Stomach (tissue), 4 donors: ENCODE results near the gene PRKG1.

ENCODE experiments used
- POLR2AphosphoS5 ChIP-seq, 3 donors: sonication (generic); formaldehyde crosslinking; IDR thresholded peaks; one replicate each; pipeline ENCODE4 v1.6.1; 2016; ENCODE audit warnings: antibody characterized with exemption in 3 of 3
- TF ChIP-seq, protein P1 (sequence below), 7 experiments: fragments of 450-650 bp in 4 of 7; fragments of 200-600 bp in 3 of 7; sonication (generic) in 3 of 7; IDR thresholded peaks; one replicate each; pipeline ENCODE4 v1.5.1; 2016 to 2019; ENCODE audit warnings: antibody characterized with exemption in 7 of 7, control low read depth in 2 of 7, mild to moderate bottlenecking in 1 of 7

DNA sequence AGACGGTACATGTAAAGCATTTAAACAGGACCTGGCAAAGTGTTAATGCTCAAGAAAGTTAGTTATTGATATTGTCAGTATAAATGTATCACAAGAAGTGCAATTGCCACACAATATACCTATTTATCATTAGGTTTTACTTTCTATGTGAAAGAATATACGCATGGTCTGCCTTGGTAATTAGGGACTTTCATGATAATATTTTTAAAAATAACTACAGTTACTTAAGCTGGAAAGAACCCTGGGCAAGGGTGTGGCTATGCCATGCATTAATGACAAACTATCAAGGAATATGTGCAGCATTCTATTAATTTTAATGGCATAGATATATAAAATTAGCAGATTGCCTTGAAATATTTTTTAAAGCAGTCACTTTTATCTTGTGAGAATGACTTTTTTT lies 433.9 kb downstream of the PRKG1 start:
- TF ChIP-seq, protein P1, sequence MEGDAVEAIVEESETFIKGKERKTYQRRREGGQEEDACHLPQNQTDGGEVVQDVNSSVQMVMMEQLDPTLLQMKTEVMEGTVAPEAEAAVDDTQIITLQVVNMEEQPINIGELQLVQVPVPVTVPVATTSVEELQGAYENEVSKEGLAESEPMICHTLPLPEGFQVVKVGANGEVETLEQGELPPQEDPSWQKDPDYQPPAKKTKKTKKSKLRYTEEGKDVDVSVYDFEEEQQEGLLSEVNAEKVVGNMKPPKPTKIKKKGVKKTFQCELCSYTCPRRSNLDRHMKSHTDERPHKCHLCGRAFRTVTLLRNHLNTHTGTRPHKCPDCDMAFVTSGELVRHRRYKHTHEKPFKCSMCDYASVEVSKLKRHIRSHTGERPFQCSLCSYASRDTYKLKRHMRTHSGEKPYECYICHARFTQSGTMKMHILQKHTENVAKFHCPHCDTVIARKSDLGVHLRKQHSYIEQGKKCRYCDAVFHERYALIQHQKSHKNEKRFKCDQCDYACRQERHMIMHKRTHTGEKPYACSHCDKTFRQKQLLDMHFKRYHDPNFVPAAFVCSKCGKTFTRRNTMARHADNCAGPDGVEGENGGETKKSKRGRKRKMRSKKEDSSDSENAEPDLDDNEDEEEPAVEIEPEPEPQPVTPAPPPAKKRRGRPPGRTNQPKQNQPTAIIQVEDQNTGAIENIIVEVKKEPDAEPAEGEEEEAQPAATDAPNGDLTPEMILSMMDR (IDR thresholded peaks at IDR 0.05) = no peak
- TF ChIP-seq POLR2AphosphoS5 (IDR thresholded peaks at IDR 0.05) = no peak
